Endodermal cell (in vitro differentiated cells): ENCODE measurements around the gene SUMO3. TPM values are rescaled to one million over a fixed set of nuclear protein-coding genes. Genes with fewer than 3 reads are reported as not detected.

ENCODE experiments used
- DNase-seq: peaks from one replicate; pipeline ENCODE4 v3.0.0-alpha.2; 2017
- H3K27ac ChIP-seq: 2 replicates; pipeline ENCODE4 v1.5.1; 2013; ENCODE audit warnings: mild to moderate bottlenecking, low read depth, low read length, moderate library complexity
- H3K27me3 ChIP-seq: 2 replicates; pipeline ENCODE4 v1.6.1; 2013; ENCODE audit warnings: mild to moderate bottlenecking, low read length, moderate library complexity; ENCODE audit not compliant: insufficient read depth, control insufficient read depth, poor library complexity, severe bottlenecking
- H3K36me3 ChIP-seq: 2 replicates; pipeline ENCODE4 v1.7.0; 2013; ENCODE audit warnings: mild to moderate bottlenecking, low read length, moderate library complexity; ENCODE audit not compliant: control insufficient read depth, insufficient read depth
- H3K4me1 ChIP-seq: one replicate; pipeline ENCODE4 v1.7.0; 2013; ENCODE audit warnings: low read length; ENCODE audit not compliant: control insufficient read depth, insufficient read depth
- H3K4me3 ChIP-seq: 2 replicates; pipeline ENCODE4 v1.5.1; 2013; ENCODE audit warnings: mild to moderate bottlenecking, low read length, moderate library complexity
- H3K9ac ChIP-seq: 2 replicates; pipeline ENCODE4 v1.6.1; 2013; ENCODE audit warnings: mild to moderate bottlenecking, low read length, moderate library complexity; ENCODE audit not compliant: poor library complexity, severe bottlenecking; ENCODE audit errors: extremely low read depth
- H3K9me3 ChIP-seq: 2 replicates; pipeline ENCODE4 v1.6.1; 2013; ENCODE audit warnings: mild to moderate bottlenecking, low read length, moderate library complexity; ENCODE audit not compliant: control insufficient read depth
- H3K27ac Mint-ChIP-seq: 2 replicates; pipeline ENCODE4 v1.8.0; 2020; ENCODE audit warnings: mixed read lengths
- H3K27me3 Mint-ChIP-seq: 2 replicates; pipeline ENCODE4 v1.8.0; 2021; ENCODE audit warnings: mild to moderate bottlenecking, mixed read lengths; ENCODE audit not compliant: insufficient read depth
- H3K36me3 Mint-ChIP-seq: 2 replicates; pipeline ENCODE4 v1.8.0; 2020; ENCODE audit warnings: low read depth, mixed read lengths
- H3K4me1 Mint-ChIP-seq: 2 replicates; pipeline ENCODE4 v1.8.0; 2020; ENCODE audit warnings: mixed read lengths
- H3K4me3 Mint-ChIP-seq: 2 replicates; pipeline ENCODE4 v1.8.0; 2020; ENCODE audit warnings: mild to moderate bottlenecking, moderate library complexity, mixed read lengths
- H3K9me3 Mint-ChIP-seq: 2 replicates; pipeline ENCODE4 v1.8.0; 2020; ENCODE audit warnings: mild to moderate bottlenecking, mixed read lengths
- WGBS, 2 experiments: methylation state at CpG; one replicate each; pipeline versions ENCODE4 v1.1.5 to v1.1.7; 2013; ENCODE audit warnings: missing lambda C conversion rate in 2 of 2, mixed read lengths in 1 of 2; ENCODE audit not compliant: insufficient coverage in 1 of 2, insufficient read length in 1 of 2; 5-methylcytosine and 5-hydroxymethylcytosine counted together
- total RNA-seq, 2 donors: library from RNA; stranded (reverse); fragmentation: NEBNext Ultra II Directional in 1 of 2; extraction: Animal tissue kit (Norgen Biotek cat#: 25700) in 1 of 2; gene quantifications; 2 replicates in 1 of 2; 3 replicates in 1 of 2; pipeline ENCODE4 v1.2.1, GENCODE V29; 2021
- TF ChIP-seq, protein P1 (sequence below): fragments of 200-600 bp; sonication (generic); conservative IDR thresholded peaks from 2 replicates; pipeline ENCODE4 v1.5.0; 2021; ENCODE audit warnings: antibody characterized with exemption, mild to moderate bottlenecking

The SUMO3 gene
- total RNA-seq, 2 donors from 2014 or later = 79.5 to 96.4 TPM

DNA sequence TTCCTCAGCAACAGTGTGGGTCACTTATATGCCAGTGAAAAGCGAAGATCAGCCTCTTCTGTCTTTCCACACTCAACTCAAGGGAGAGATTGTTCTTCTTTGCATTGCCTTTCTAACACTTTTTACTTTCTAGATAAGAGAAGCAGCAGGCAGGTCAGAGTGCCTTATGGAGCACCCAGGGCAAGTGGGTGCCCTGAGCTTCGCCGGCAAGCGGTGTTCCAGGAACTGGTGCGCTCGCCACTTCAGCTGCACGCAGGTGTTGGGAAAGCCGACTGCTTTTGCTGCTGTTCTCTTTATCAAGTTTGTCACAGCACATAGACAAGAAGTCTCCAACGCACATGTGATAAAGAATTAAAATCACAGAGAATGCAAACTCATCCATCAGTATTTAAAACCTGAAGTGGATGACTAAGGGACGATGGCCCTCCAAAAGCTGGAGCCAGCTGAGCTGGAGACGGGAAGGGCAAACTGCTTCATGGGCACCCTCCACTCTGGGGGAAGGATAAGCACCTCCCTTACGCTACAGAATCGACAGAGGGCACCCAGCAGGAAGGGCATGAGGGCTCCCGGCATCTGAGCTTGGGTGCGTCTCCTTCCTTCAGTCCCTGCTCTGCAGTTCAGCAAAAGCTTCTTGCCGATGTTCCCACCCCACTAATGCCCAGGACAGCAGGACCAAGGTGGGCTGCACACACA, 36.9 kb downstream of the SUMO3 start:
- Mint-ChIP-seq H3K36me3 (peaks cover 56% of the 10 kb centered on the region), H3K27me3 (no peaks in the 10 kb centered on the region), H3K27ac (peak overlapping the region; percentile 30), H3K4me3 (no peak overlapping the region), H3K4me1 (no peaks in the 10 kb centered on the region), H3K9me3 (no peaks in the 10 kb centered on the region)
- no peaks in the 10 kb centered on the region for H3K9me3 ChIP-seq
- no peak overlapping the region for H3K4me3 ChIP-seq
- H3K27ac ChIP-seq = no peak overlapping the region
- H3K4me1 ChIP-seq = peaks cover 6% of the 10 kb centered on the region
- DNase-seq = no peak
- 94 to 97% methylated on average over 13 to 16 of the region's 16 CpGs for WGBS, 2 experiments
- H3K36me3 ChIP-seq = peaks cover 66% of the 10 kb centered on the region
- H3K9ac ChIP-seq = no peak overlapping the region
- H3K27me3 ChIP-seq = no peaks in the 10 kb centered on the region
- TF ChIP-seq, protein P1, sequence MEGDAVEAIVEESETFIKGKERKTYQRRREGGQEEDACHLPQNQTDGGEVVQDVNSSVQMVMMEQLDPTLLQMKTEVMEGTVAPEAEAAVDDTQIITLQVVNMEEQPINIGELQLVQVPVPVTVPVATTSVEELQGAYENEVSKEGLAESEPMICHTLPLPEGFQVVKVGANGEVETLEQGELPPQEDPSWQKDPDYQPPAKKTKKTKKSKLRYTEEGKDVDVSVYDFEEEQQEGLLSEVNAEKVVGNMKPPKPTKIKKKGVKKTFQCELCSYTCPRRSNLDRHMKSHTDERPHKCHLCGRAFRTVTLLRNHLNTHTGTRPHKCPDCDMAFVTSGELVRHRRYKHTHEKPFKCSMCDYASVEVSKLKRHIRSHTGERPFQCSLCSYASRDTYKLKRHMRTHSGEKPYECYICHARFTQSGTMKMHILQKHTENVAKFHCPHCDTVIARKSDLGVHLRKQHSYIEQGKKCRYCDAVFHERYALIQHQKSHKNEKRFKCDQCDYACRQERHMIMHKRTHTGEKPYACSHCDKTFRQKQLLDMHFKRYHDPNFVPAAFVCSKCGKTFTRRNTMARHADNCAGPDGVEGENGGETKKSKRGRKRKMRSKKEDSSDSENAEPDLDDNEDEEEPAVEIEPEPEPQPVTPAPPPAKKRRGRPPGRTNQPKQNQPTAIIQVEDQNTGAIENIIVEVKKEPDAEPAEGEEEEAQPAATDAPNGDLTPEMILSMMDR = no peak

- Histone ChIP-seq H3K4me3 (no peak overlapping the region), H3K9ac (no peak overlapping the region), H3K27ac (no peak overlapping the region), H3K4me1 (peaks cover 6% of the 10 kb centered on the region), H3K27me3 (no peaks in the 10 kb centered on the region), H3K36me3 (peaks cover 67% of the 10 kb centered on the region), H3K9me3 (no peaks in the 10 kb centered on the region)
- Mint-ChIP-seq H3K36me3 (peaks cover 55% of the 10 kb centered on the region), H3K9me3 (no peaks in the 10 kb centered on the region), H3K4me1 (no peaks in the 10 kb centered on the region), H3K27ac (no peak overlapping the region), H3K4me3 (no peak overlapping the region), H3K27me3 (no peaks in the 10 kb centered on the region)
- DNase-seq = peak; percentile 23
- TF ChIP-seq, protein P1 = no peak
- 94 to 97% methylated on average over 6 to 7 of the region's 7 CpGs for WGBS, 2 experiments
These were observed 37.7 kb downstream of the SUMO3 start for GRCh38 chr21:44780137-44780502.

GRCh38 chr21:44779417-44780136, 38.3 kb downstream of the SUMO3 start:
- Mint-ChIP-seq H3K4me1 (no peaks in the 10 kb centered on the region), H3K9me3 (no peaks in the 10 kb centered on the region), H3K36me3 (peaks cover 55% of the 10 kb centered on the region), H3K27me3 (no peaks in the 10 kb centered on the region), H3K4me3 (no peak overlapping the region), H3K27ac (no peak overlapping the region)
- Histone ChIP-seq H3K36me3 (peaks cover 67% of the 10 kb centered on the region), H3K4me1 (peaks cover 6% of the 10 kb centered on the region), H3K9me3 (no peaks in the 10 kb centered on the region), H3K27ac (no peak overlapping the region), H3K27me3 (no peaks in the 10 kb centered on the region), H3K4me3 (no peak overlapping the region), H3K9ac (no peak overlapping the region)
- DNase-seq = no peak
- WGBS, 2 experiments = 86 to 97% methylated on average over 1 to 17 of the region's 17 CpGs
- TF ChIP-seq, protein P1 = no peak
